HEK293 (cell line): ENCODE measurements around the gene RHOT2.

ENCODE experiments used
- CTCF ChIP-seq: fragments of 450-650 bp; formaldehyde crosslinking; IDR thresholded peaks from 2 replicates; pipeline ENCODE4 v1.5.1; 2016; ENCODE audit warnings: missing biosample characterization, missing genetic modification characterization
- GFI1B ChIP-seq: fragments of 450-650 bp; formaldehyde crosslinking; IDR thresholded peaks from 2 replicates; pipeline ENCODE4 v1.5.1; 2016; ENCODE audit warnings: missing biosample characterization, missing genetic modification characterization
- GLIS2 ChIP-seq: fragments of 450-650 bp; formaldehyde crosslinking; IDR thresholded peaks from 2 replicates; pipeline ENCODE4 v1.5.1; 2016; ENCODE audit warnings: missing biosample characterization, missing genetic modification characterization
- KLF16 ChIP-seq: fragments of 450-650 bp; formaldehyde crosslinking; IDR thresholded peaks from 2 replicates; pipeline ENCODE4 v1.5.1; 2017; ENCODE audit warnings: missing biosample characterization, missing genetic modification characterization
- PBX3 ChIP-seq: sonication (generic); formaldehyde crosslinking; IDR thresholded peaks from 2 replicates; pipeline ENCODE4 v1.8.1; 2022; ENCODE audit warnings: mild to moderate bottlenecking, moderate library complexity, missing genetic modification reagents
- SP2 ChIP-seq: fragments of 450-650 bp; formaldehyde crosslinking; IDR thresholded peaks from 2 replicates; pipeline ENCODE4 v1.5.1; 2016; ENCODE audit warnings: missing biosample characterization, missing genetic modification characterization
- TCF7L2 ChIP-seq: IDR thresholded peaks from 2 replicates; pipeline ENCODE4 v1.6.1; 2011; ENCODE audit warnings: low read depth, mild to moderate bottlenecking, inconsistent platforms, low read length, moderate library complexity, borderline replicate concordance
- ZBTB11 ChIP-seq: fragments of 450-650 bp; formaldehyde crosslinking; conservative IDR thresholded peaks from 2 replicates; pipeline ENCODE4 v1.5.1; 2016; ENCODE audit warnings: low read depth, missing biosample characterization, missing genetic modification characterization
- ZBTB20 ChIP-seq: fragments of 450-650 bp; formaldehyde crosslinking; IDR thresholded peaks from 2 replicates; pipeline ENCODE4 v1.5.1; 2016; ENCODE audit warnings: missing biosample characterization, missing genetic modification characterization
- ZBTB44 ChIP-seq: fragments of 450-650 bp; IDR thresholded peaks from 2 replicates; pipeline ENCODE4 v1.5.1; 2018; ENCODE audit warnings: missing biosample characterization, mild to moderate bottlenecking, missing genetic modification characterization
- ZNF223 ChIP-seq: fragments of 450-650 bp; formaldehyde crosslinking; IDR thresholded peaks from 2 replicates; pipeline ENCODE4 v1.5.1; 2016; ENCODE audit warnings: missing biosample characterization, missing genetic modification characterization
- ZNF311 ChIP-seq: fragments of 450-650 bp; formaldehyde crosslinking; IDR thresholded peaks from 2 replicates; pipeline ENCODE4 v1.5.1; 2017; ENCODE audit warnings: missing biosample characterization, missing genetic modification characterization, borderline replicate concordance
- ZNF350 ChIP-seq: fragments of 450-650 bp; formaldehyde crosslinking; IDR thresholded peaks from 2 replicates; pipeline ENCODE4 v1.5.0; 2017; ENCODE audit warnings: missing biosample characterization, mild to moderate bottlenecking, missing genetic modification characterization
- ZNF561 ChIP-seq: fragments of 450-650 bp; IDR thresholded peaks from 2 replicates; pipeline ENCODE4 v1.5.1; 2018; ENCODE audit warnings: missing biosample characterization, missing genetic modification characterization, borderline replicate concordance
- ZNF626 ChIP-seq: fragments of 450-650 bp; sonication (Bioruptor Pico); formaldehyde crosslinking; IDR thresholded peaks from 2 replicates; pipeline ENCODE4 v1.5.1; 2018; ENCODE audit warnings: missing biosample characterization, missing genetic modification characterization, inconsistent platforms
- ZNF677 ChIP-seq: fragments of 450-650 bp; IDR thresholded peaks from 2 replicates; pipeline ENCODE4 v1.5.0; 2018; ENCODE audit warnings: missing biosample characterization, mild to moderate bottlenecking, missing genetic modification characterization, moderate library complexity
- ZNF76 ChIP-seq: fragments of 450-650 bp; formaldehyde crosslinking; IDR thresholded peaks from 2 replicates; pipeline ENCODE4; 2016; ENCODE audit warnings: low read depth, missing biosample characterization, missing genetic modification characterization, borderline replicate concordance
- ZNF791 ChIP-seq: fragments of 450-650 bp; formaldehyde crosslinking; IDR thresholded peaks from 2 replicates; pipeline ENCODE4 v1.5.1; 2016; ENCODE audit warnings: missing biosample characterization, missing genetic modification characterization

RHOT2 gene

DNA sequence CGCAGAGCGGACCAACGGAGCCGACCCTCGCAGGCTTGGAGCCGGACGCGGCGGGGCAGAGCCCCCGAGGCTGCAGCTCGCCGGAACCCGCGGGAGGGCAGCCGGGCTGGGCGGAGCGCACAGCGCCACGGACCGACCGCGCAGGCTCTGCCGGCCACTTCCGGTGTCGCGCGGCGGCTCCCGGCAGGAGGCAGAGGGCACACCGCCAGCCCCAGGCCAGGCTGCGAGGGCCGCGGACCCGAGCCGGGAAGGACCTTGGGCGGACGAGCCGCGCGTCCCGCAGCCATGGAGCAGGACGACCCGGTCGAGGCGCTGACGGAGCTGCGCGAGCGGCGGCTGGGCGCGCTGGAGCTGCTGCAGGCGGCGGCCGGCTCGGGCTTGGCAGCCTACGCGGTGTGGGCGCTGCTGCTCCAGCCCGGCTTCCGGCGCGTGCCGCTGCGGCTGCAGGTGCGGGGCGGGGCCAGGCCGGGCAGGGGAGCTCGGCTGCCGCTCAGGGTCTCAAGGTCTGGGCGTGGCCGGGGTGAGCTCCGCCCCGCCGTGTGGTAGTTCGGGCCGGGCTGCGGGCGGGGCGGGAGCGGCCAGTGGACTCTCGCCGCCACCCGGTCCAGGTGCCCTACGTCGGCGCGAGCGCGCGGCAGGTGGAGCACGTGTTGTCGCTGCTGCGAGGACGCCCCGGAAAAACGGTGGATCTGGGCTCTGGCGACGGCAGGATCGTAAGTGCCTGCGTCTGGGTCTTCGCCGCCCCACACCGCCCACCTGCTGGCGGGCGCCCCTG lies 53.2 kb downstream of the RHOT2 start, which contains the start of gene ANTKMT (continued):
- 0 out of 2 replicates have a peak, but pooled peaks have one; percentile 53 for TF ChIP-seq ZNF677
- TF ChIP-seq ZBTB44 (tag by site-specific recombination), result peak; percentile 86
- no peak for TF ChIP-seq TCF7L2
- peak; percentile 96 for TF ChIP-seq ZBTB11 (tag by site-specific recombination)
- TF ChIP-seq ZNF626, result peak; percentile 93; the same call in 1 of the 2 replicates
- TF ChIP-seq ZNF350 (tag by site-specific recombination), result no peak
- peak; percentile 19; the same call in 1 of the 2 replicates for TF ChIP-seq KLF16 (tag by site-specific recombination)
- TF ChIP-seq ZNF561, result peak; percentile 98; the same call in 1 of the 2 replicates
- no peak for TF ChIP-seq ZNF223 (tag by site-specific recombination)
- peak; percentile 96 for TF ChIP-seq PBX3 (CRISPR knock-in tag)
- peak; percentile 35 for TF ChIP-seq SP2 (tag by site-specific recombination)
- 0 out of 2 replicates have a peak, but pooled peaks have one; percentile 76 for TF ChIP-seq ZBTB20
- no peak; the same call in 1 of the 2 replicates for TF ChIP-seq CTCF (tag by site-specific recombination)
- TF ChIP-seq ZNF76 (tag by site-specific recombination), result peak; percentile 49
- TF ChIP-seq GFI1B (tag by site-specific recombination), result no peak
- TF ChIP-seq ZNF791, result no peak
- TF ChIP-seq ZNF311 (tag by site-specific recombination), result no peak
- no peak for TF ChIP-seq GLIS2 (tag by site-specific recombination)
